GM19328 (cell line): ENCODE data around the gene DPYD.

Experiments used
- ATAC-seq: cut with Tn5 transposase; IDR thresholded peaks from one replicate; pipeline ENCODE4 v1.9.1; 2021; ENCODE audit warnings: mild to moderate bottlenecking, moderate library complexity; ENCODE audit not compliant: unreplicated experiment

Gene DPYD

GRCh38 chr1:97907886-97908285 is 12.9 kb downstream of the DPYD start:
- ATAC-seq = no peak

DNA sequence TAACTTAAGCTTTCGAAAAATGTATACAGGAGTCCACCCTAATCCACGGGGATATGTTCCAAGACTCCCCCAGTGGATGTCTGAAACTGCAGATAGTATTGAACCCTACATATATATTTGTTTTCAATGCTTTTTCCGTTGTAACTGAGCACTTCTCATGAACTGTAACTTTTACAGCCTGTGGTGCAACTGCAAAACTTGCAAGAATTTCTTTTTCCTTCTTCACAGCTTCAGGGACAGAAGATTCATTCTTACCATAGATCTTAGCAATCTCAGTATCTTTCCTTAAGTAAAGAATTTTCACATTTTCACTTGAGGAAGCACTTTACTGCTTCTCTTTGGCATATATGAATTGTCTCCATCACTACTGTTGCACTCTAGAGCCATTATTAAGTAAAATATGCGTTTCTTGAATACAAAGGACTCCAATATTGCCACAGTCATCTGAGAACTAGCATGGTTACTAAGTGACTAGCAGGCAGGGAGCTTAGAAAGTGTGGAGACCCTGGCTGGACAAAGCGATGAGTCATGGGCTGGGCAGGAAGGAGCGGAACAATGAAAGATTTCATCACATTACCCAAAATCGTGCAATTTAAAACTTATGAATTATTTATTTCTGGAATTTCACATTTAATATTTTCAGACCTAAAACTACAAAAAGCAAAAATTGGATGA is 14.1 kb downstream of the DPYD start:
- ATAC-seq = no peak

DNA sequence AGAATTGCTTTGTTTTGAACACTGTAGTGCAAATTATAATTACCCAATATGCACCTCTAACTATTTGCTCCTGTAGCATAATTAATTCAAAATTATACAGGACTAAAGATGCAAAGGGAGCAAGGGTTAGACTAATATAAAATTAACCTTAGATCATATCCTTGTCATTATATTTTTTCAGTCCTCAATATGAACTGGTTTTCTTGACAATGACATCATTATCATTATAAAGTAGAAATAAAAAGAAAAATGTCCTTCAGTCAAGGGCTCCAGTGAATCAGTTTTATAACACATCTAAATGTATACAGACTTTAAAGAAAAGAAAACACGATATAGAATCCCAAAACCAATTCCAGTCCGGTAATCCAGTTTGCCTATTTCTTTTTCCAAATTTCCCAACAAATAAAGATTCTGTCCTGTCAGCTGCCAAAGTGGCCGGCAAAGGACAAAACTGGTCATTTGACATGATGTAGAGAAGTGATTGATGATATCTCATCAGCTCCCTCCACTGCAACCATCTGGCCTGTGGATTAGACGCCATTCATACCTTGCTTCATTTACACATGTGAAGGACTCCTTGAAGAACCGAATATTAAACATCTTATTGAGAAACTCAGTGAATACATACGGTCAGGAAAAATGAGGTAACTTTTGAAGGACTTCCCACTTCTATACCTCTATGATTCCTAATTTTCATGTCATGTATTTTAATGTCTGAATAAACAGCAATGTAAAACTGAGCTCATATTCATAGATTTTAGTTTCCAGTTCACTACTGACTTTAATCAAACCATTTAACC is 15.5 kb downstream of the DPYD start:
- ATAC-seq = no peak

- ATAC-seq = no peak
Measured at GRCh38 chr1:97904534-97904933, 16.3 kb downstream of the DPYD start.

DNA sequence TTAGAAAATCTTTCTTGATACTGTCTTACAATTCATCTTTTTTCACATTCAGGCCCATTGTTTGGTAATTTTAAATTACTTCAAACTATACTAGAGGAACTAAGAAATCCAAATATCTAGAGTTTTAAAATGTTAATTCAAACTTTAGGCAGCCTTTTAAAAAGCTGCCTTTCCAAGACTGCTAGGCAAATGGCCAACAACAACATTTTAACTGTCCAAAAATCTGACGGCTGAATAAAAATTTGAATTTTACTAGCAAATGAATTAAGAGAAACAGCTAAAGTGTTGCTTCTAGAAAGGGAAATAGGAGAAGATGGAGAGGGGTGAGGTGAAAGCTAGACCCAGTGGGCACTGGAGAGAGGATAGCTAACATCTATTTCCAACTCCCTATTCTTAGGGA is 17.2 kb downstream of the DPYD start:
- no peak for ATAC-seq

DNA sequence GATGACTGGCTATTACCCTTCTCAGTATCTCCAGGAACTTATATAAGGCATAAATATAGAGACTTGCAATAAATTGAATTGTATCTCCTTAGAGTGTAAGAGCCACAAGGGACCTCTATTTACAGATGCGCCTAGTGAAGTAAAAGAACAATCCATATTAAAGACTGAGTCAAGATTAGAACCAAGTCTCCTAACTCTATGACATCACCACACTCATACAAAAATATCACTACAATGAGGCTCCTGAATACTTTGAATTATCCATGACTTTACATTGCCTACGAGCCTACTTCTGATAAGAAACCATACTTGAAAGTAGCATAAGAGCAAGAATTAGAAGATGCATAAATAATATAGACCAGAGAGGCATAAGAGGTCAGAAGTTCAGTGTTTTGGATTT is 18.8 kb downstream of the DPYD start:
- no peak for ATAC-seq

- no peak for ATAC-seq
Measured at GRCh38 chr1:97901017-97901658, 19.7 kb downstream of the DPYD start.

- ATAC-seq = no peak
Measured at GRCh38 chr1:97898948-97899347, 21.9 kb downstream of the DPYD start.

DNA sequence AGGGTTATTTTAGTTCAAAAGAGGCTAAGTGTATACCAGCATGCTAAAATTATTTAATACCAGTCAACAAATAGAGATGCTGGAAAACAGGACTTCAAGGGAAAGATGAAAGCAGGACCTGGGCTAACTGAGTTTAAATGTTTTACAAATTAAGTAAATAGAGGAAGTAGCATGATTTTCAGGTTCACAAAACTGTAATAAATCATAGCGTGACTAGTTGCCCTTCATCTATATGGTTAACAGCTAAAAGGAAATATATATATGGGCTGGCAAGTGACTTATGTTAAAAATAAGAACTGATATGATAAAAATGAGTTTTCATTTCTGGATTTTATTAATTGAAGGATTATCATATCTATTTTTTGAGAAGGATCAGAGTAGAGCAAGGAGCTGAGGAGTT is 25.6 kb downstream of the DPYD start:
- no peak for ATAC-seq

- no peak for ATAC-seq
Measured at GRCh38 chr1:97893844-97894243, 27.0 kb downstream of the DPYD start.

DNA sequence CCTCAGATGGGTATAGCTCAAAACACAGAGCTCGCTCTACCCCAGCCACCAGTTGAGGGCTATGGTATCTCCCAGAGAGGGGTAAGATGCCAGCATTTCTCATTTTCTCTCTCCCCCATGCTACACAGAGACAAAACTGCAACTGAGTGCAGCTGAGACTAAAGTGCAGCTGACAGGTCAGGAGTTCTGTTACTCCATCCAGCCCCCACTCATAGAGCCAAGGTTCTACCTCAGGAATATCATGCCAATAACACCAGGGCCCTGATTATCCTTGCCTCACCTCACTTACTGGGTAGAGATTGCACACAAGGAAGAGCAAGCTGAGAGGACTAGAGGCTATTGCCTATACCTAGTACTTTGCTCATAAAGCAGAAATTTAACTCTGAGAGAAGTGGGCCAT is 34.6 kb downstream of the DPYD start:
- no peak for ATAC-seq

GRCh38 chr1:97883823-97884222 is 37.0 kb downstream of the DPYD start:
- no peak for ATAC-seq

- no peak for ATAC-seq
Measured at GRCh38 chr1:97877307-97877706, 43.5 kb downstream of the DPYD start.

DNA sequence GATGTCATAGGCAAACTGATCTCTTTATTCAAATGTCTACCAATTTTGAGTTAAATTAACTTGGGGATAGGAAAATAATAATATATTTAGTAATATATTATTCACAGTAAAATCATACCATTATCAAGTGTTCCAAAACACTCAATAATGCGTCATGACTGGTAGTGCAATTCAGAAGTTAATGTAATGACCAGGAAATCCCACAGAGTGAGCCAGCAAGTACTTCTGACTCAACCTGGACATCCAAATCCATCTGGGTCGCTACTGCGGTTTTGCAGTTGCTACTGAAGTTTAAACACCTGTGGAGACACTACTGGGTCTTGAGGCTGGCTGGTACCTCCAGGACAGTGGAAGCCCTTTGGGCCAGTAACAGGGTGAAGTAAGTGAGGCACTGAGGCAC is 44.8 kb downstream of the DPYD start:
- no peak for ATAC-seq

DNA sequence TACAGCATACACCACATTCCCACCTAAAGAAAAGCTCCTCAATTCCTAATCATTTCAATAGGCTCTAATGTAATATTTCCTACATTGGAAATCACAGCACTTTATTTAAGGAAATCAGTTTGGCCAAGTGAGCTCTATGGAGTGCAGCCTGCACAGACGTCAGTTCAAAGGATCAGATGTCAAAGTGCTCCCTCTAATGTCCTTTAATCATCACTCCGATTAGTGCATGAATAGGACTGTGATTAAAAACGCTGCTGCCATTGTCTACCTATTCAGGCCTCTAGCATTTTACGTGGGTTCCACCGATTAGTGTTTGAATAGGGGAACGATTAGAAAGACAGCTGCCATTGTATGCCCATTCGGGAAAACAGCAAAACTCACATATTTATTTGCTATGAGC is 50.2 kb downstream of the DPYD start:
- no peak for ATAC-seq

GRCh38 chr1:97869441-97869840 is 51.4 kb downstream of the DPYD start:
- no peak for ATAC-seq

DNA sequence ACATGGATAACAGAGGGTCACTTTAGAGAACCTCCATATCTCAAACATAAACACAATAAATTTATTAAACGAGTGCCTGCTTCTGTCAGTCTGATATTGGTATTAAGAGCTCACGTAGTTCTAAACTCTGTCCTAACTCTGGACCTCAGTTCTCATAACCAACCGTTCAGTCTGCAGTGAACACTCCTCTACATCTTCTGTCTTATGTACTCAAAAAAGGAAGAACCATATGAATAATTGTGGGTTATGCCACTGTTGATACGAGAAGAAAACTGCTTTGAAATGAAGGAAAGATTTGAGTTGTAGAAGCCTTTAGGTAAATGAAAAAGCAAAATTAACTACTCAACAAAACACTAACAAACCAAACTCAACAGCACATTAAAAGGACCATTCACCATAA is 53.7 kb downstream of the DPYD start:
- no peak for ATAC-seq

GRCh38 chr1:97864615-97865014 is 56.2 kb downstream of the DPYD start:
- ATAC-seq = no peak

DNA sequence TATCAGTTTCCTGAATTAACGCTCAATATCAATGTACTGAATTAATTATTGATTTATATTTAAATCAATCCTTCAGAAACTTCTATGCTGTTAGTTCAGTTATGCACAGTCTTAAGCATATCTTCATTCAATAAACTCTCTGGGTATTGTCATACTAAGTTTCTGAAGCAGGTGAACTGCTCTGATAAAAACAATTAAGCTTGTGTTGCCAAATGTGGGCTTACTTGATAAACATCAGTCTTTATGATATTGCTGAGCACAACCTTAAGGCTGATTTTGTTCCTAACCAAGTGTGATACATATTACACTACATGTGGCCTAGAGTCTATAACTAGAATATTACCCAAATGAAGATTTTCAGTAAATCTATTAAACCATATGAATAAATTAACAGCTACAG is 67.6 kb downstream of the DPYD start:
- no peak for ATAC-seq

DNA sequence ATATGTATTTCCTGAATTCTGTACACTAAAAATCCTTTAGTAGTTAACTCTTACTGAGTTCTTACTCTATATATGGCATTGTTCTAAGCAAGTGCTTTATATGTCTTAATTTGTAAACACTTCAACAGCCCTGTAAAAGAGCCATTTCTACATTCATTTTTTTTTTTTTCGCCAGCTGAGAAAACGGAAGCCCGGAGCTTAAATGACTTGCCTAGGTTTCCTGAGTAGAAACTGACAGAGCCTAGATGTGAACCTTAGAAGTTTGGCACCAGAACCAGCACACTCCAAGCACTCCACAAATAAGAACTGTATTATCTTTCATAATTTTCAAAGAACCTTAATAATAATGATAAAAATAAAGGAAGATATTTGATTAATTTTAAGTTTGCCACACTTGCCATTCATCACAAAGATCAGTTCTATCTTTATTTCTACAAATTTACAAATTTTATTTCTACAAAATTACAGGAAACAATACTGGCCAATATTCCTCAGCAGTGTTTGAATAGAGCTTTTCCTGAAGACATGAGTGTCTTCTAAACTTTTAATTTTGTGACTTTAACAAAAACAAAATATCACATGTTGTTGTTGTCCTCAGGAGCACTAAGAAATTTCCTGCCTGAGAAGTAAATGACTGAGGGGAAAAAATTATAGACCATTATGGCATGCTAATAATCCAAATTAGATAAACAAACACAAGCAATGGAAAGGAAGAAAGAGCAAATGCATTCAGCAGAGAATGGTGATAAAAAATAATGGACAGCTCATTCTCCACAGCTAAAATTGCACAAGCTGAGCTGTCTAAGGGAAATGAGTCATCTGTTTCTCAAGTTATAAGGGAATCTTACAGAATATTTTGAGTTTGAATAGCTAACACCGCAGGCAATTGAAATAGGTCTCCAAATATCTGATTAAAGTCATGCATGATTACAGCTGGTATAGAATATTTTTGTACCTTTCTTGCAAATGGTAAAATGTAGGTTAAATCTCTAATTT is 71.2 kb downstream of the DPYD start:
- ATAC-seq = no peak

DNA sequence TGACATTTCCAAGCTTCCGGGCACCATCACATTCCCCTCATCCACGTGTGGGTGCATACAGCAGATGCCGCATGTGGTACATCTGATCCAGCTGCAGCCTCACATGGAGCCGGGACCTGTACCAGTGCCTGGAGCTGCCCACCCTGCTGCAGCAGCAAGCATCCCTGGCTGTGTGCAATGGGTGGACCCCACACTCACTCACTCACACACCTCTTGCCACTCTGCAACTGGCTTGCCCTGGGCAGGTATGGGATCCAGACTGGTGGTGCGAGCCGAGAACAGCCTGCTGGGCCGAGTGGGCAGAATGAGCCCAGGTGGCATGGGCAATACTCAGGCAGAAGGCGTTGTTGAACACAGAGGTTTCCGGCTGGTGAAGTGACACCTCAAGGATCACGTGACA is 75.0 kb downstream of the DPYD start:
- ATAC-seq = no peak
